Transverse colon (tissue), 4 donors: ENCODE results near the gene NSUN4. TPM values are rescaled to one million over a fixed set of nuclear protein-coding genes. Genes with fewer than 3 reads are reported as not detected.

Source experiments
- DNase-seq: peaks from one replicate; pipeline ENCODE4 v3.0.0-alpha.2; 2019
- H3K27ac ChIP-seq, 4 donors: fragments of 200-600 bp; sonication (generic); 2 replicates each; pipeline ENCODE4 v1.5.1; 2016 to 2018; ENCODE audit warnings: inconsistent platforms in 4 of 4
- H3K27me3 ChIP-seq: fragments of 200-600 bp; sonication (generic); 2 replicates; pipeline ENCODE4 v1.5.1; 2017; ENCODE audit warnings: inconsistent platforms
- H3K36me3 ChIP-seq, 4 donors: fragments of 200-600 bp; sonication (generic); 2 replicates each; pipeline ENCODE4 v1.5.1; 2017 to 2019; ENCODE audit warnings: inconsistent platforms in 4 of 4
- H3K4me1 ChIP-seq, 4 donors: fragments of 200-600 bp; sonication (generic); 2 replicates each; pipeline ENCODE4 v1.5.1; 2017 to 2020; ENCODE audit warnings: inconsistent platforms in 4 of 4
- H3K4me3 ChIP-seq, 4 donors: fragments of 200-600 bp; sonication (generic); 1 replicate in 1 of 4; 2 replicates in 3 of 4; pipeline versions ENCODE4 v1.5.1 to v1.6.1; 2017 to 2019; ENCODE audit warnings: inconsistent platforms in 4 of 4
- H3K9me3 ChIP-seq, 2 donors: fragments of 200-600 bp; sonication (generic); 2 replicates each; pipeline ENCODE4 v1.5.1; 2017 to 2019; ENCODE audit warnings: inconsistent platforms in 2 of 2
- EP300 ChIP-seq: sonication (generic); formaldehyde crosslinking; IDR thresholded peaks from one replicate; pipeline ENCODE4 v1.6.1; 2017; ENCODE audit warnings: antibody characterized with exemption, low read depth
- POLR2A ChIP-seq: fragments of 450-650 bp; IDR thresholded peaks from one replicate; pipeline ENCODE4 v1.6.1; 2016; ENCODE audit warnings: antibody characterized with exemption, mild to moderate bottlenecking, moderate library complexity
- POLR2AphosphoS5 ChIP-seq, 3 donors: sonication (generic); formaldehyde crosslinking; IDR thresholded peaks; one replicate each; pipeline ENCODE4 v1.6.1; 2016; ENCODE audit warnings: antibody characterized with exemption in 3 of 3
- WGBS, 2 donors: methylation state at CpG; one replicate each; pipeline ENCODE4 v1.1.5; 2018; ENCODE audit warnings: low coverage in 1 of 2; 5-methylcytosine and 5-hydroxymethylcytosine counted together
- in situ Hi-C, 4 donors: fragments of 200-750 bp; cut with MboI; loops; one replicate each; pipeline versions ENCODE4 v1.15.0 to v1.15.1; 2017; ENCODE audit warnings: low sequenced_read_pairs in 3 of 4, low pct_ligation_motif_present in 1 of 4, low pct_unique_long_range_greater_than_20kb in 1 of 4
- intact Hi-C: fragments of 100-400 bp; cut with DNase I; formaldehyde crosslinking; loops from one replicate; pipeline ENCODE4 v1.15.1; 2023; ENCODE audit warnings: low total_unique reads
- total RNA-seq, 4 donors: library from RNA; depleted of rRNA; stranded (reverse); fragments of >200 nt; gene quantifications; one replicate each; pipeline ENCODE4 v1.1.0, GENCODE V29; 2016
- TF ChIP-seq, protein P1 (sequence below), 5 experiments: fragments of 200-600 bp in 3 of 5; fragments of 450-650 bp in 2 of 5; sonication (generic) in 3 of 5; IDR thresholded peaks; 1 replicate in 2 of 5; 2 replicates in 3 of 5; pipeline ENCODE4 v1.5.1; 2016 to 2017; ENCODE audit warnings: antibody characterized with exemption in 5 of 5, inconsistent platforms in 3 of 5, mild to moderate bottlenecking in 2 of 5, moderate library complexity in 1 of 5

Gene NSUN4
- total RNA-seq, 4 donors from 2014 or later: 5.6 to 19.7 (median 12.9) TPM

DNA sequence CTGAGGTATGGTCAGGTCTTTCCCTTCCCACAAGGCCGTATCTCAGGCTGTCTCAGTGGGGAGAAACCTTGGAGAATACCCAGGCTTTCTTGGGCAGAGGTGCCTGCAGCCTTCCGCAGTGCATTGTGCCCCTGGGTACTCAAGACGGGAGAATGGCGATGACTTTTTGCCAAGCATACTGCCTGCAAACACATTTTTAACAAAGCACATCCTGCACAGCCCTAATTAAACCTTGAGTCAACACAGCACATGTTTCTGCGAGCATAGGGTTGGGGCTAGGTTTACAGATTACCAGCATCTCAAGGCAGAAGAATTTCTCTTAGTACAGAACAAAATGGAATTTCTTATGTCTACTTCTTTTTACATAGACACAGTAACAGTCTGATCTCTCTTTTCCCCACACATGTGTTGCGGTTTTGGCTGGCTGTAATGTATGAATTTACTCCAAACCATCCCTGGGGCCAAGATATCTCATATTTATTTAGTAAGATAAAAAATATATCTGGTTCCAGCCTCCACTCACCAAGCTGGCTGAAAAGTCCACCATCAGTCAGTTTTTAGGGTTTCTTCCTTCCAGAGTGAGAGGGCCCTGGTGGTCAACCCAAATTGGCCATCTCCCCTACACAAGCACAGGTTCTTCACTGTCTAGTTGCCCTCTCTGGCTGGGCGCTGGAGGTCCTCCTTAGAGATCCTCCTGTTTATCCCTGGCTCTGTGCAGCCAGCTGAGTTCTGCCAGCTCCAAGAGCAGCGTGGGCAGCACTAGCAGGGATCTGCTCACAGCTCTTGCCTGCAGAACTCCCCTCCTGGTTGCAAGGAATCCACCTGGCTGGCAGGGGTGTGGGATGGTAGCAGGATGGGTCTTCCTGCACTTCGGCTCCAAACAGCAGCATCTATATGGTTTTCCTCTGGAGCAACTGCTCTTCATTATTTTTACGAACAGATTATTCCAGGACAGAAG, 56.1 kb downstream of the NSUN4 start:
- 54 to 60% methylated on average over 2 to 10 of the region's 10 CpGs for WGBS, 2 donors
- TF ChIP-seq EP300: no peak
- TF ChIP-seq, protein P1, sequence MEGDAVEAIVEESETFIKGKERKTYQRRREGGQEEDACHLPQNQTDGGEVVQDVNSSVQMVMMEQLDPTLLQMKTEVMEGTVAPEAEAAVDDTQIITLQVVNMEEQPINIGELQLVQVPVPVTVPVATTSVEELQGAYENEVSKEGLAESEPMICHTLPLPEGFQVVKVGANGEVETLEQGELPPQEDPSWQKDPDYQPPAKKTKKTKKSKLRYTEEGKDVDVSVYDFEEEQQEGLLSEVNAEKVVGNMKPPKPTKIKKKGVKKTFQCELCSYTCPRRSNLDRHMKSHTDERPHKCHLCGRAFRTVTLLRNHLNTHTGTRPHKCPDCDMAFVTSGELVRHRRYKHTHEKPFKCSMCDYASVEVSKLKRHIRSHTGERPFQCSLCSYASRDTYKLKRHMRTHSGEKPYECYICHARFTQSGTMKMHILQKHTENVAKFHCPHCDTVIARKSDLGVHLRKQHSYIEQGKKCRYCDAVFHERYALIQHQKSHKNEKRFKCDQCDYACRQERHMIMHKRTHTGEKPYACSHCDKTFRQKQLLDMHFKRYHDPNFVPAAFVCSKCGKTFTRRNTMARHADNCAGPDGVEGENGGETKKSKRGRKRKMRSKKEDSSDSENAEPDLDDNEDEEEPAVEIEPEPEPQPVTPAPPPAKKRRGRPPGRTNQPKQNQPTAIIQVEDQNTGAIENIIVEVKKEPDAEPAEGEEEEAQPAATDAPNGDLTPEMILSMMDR (IDR thresholded peaks at IDR 0.05): no peak
- TF ChIP-seq POLR2AphosphoS5 (IDR thresholded peaks at IDR 0.05): no peak
- no peak for TF ChIP-seq POLR2A
- peak overlapping the region in 1 of 4 donors; percentile 18 for H3K27ac ChIP-seq
- intact Hi-C loops (no loop called here), in situ Hi-C loops (no loop called here)
- H3K27me3 ChIP-seq: no peaks in the 10 kb centered on the region
- H3K4me3 ChIP-seq: no peak overlapping the region
- no peaks in the 10 kb centered on the region for H3K36me3 ChIP-seq
- no peak for DNase-seq
- peaks cover 10 to 34% (median 24%) of the 10 kb centered on the region in 4 donors for H3K4me1 ChIP-seq
- peaks cover 0 to 11% of the 10 kb centered on the region in 2 donors for H3K9me3 ChIP-seq

DNA sequence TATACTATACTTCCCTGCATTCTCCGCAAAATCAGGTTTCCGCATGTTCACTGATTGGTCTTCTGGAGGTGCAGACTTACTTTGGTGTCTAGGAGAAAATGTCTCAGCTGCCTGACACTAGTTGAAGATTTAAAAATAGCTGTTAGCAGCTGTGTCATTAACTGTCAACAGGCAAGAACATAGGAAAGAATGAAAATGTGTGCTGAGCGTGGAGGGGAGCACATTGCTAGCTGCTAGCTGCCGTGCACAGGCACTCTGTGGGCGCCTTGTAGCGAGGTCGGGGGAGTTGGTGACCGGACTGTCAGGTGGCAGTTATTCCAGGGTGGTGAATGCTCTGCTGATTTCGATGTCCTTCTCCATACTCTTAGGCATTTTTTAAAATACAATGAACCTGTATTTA, 58.7 kb downstream of the NSUN4 start:
- no peaks in the 10 kb centered on the region for H3K9me3 ChIP-seq
- no peak overlapping the region for H3K4me3 ChIP-seq
- H3K36me3 ChIP-seq: no peaks in the 10 kb centered on the region
- DNase-seq: no peak
- TF ChIP-seq POLR2A (no peak), POLR2AphosphoS5 (IDR thresholded peaks at IDR 0.05) (no peak), EP300 (no peak)
- TF ChIP-seq, protein P1 (IDR thresholded peaks at IDR 0.05): no peak
- no peaks in the 10 kb centered on the region for H3K27me3 ChIP-seq
- H3K27ac ChIP-seq: no peak overlapping the region
- H3K4me1 ChIP-seq: peaks cover 10 to 45% (median 32%) of the 10 kb centered on the region in 4 donors
- in situ Hi-C loops: no loop called here
- intact Hi-C loops: no loop called here
- WGBS, 2 donors: 83 to 85% methylated on average over 8 to 9 of the region's 9 CpGs

DNA sequence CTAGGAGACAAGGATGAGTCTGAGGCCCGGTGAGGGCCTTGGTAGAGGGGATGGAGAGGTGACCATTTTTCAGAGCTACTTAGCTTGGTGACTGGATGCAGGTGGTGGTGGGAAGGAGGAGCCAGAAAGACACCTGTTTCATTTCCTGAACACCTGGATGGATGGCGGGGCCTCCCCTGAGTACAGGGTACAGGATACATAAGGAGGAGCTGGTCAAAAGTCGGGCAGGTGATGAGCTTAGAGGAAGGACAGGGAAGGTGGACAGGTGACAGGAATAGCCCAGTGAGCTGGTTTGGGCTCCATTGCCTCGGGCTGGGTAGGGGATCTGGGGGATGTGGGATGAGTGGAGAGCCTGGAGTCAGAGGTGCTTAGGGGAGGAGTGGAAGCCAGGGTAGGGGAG, 59.8 kb downstream of the NSUN4 start:
- intact Hi-C loops (no loop called here), in situ Hi-C loops (no loop called here)
- WGBS, 2 donors: 39 to 71% methylated on average over 1 to 4 of the region's 4 CpGs
- Histone ChIP-seq H3K9me3 (no peaks in the 10 kb centered on the region), H3K27ac (no peak overlapping the region), H3K36me3 (no peaks in the 10 kb centered on the region), H3K4me3 (no peak overlapping the region), H3K4me1 (peaks cover 3 to 39% (median 25%) of the 10 kb centered on the region in 4 donors), H3K27me3 (no peaks in the 10 kb centered on the region)
- no peak for TF ChIP-seq POLR2A
- TF ChIP-seq, protein P1 (IDR thresholded peaks at IDR 0.05): no peak
- no peak for TF ChIP-seq EP300
- TF ChIP-seq POLR2AphosphoS5 (IDR thresholded peaks at IDR 0.05): no peak
- peak; percentile 39 for DNase-seq

DNA sequence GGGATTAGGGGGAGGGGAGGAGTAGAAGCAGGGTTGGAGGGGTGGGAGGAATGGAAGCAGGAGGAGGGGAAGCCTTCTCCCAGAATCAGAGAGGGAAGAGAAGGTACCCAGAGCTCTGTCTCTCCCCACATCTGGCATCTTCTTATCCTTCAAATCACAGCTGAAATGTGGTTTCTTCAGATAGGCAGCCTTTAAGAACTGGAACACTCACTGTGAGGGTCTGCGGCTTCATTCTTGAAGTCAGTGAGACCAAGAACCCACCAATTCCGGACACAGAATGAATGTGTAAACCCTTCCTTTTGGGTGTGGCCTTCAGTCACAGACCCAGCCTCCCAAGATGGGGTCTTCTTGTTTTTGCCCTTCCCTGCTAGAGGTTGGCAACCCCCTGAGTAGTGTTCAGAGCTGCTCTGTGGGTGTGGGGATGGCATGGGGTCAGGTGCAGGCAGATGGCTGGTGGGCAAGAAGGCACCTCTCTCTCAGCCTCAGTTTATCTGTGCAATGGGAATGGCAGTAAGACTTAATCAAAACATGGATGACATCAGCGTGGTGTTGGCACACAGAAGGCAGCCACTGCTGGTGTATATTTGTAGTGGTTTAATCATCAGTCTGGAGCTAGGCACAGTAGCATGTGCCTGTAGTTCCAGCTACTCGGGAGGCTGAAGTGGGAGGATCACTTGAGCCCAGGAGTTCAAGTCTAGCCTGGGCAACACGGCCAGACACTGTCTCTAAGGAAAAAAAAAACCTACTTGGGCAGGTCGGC, 60.7 kb downstream of the NSUN4 start:
- no peak overlapping the region for H3K4me3 ChIP-seq
- in situ Hi-C loops: no loop called here
- DNase-seq: no peak

More for the DNA sequence above, 60.7 kb downstream of the NSUN4 start:
- Histone ChIP-seq H3K4me1 (peaks cover 3 to 34% (median 22%) of the 10 kb centered on the region in 4 donors), H3K9me3 (no peaks in the 10 kb centered on the region), H3K27ac (peak overlapping the region; percentile 62 to 79 (median 76)), H3K27me3 (no peaks in the 10 kb centered on the region), H3K36me3 (no peaks in the 10 kb centered on the region)
- WGBS, 2 donors: 37 to 42% methylated on average over 3 to 6 of the region's 6 CpGs
- TF ChIP-seq EP300 (no peak), POLR2A (no peak), POLR2AphosphoS5 (IDR thresholded peaks at IDR 0.05) (no peak)
- TF ChIP-seq, protein P1 (IDR thresholded peaks at IDR 0.05): no peak
- intact Hi-C loops: no loop called here
